HCT116 (cell line): ENCODE results near the gene NCOA5. TPM values are rescaled to one million over a fixed set of nuclear protein-coding genes. Genes with fewer than 3 reads are reported as not detected.

ENCODE experiments used
- ATAC-seq: fragments of 200-7000 bp; cut with Tn5 transposase; 2 replicates; pipeline ENCODE4 v1.9.1; 2020; ENCODE audit warnings: mild to moderate bottlenecking, moderate library complexity
- BruUV-seq: library from RNA; stranded (reverse); fragments of 400-500 nt; replicated peaks from 2 replicates; lab custom pipeline; 2021; lab: Mats Ljungman, UMichigan
- CTCF ChIA-PET: fragments of 300-600 bp; sonication (Branson Sonifier 250); formaldehyde crosslinking; loops from one replicate; lab custom pipeline; 2021; ENCODE audit warnings: antibody characterized with exemption; lab: Charles Lee
- POLR2A ChIA-PET: fragments of 300-600, 350-600 bp; sonication (Branson Sonifier 250); formaldehyde crosslinking; loops from one replicate; lab custom pipeline; 2021; ENCODE audit warnings: antibody characterized with exemption; lab: Charles Lee
- RAD21 ChIA-PET, 2 experiments: fragments of 300-600 bp; sonication (Branson Sonifier 250); formaldehyde crosslinking; loops; one replicate each; lab custom pipeline; 2023; ENCODE audit warnings: low total read pairs in 2 of 2; ENCODE audit not compliant: uncharacterized antibody in 2 of 2, unreplicated experiment in 2 of 2, low non-redundant PET in 1 of 2; lab: Charles Lee
- DNase-seq: peaks from one replicate; pipeline ENCODE4 v3.0.0-alpha.2; 2010; ENCODE audit warnings: low read depth, low spot score
- H2AFZ ChIP-seq: fragments of 200-600 bp; shearing (Covaris generic), sonication (generic); 2 replicates; pipeline ENCODE4 v1.6.1; 2017; ENCODE audit warnings: low read depth, mixed run types, mixed read lengths, antibody characterized with exemption, low read length; ENCODE audit not compliant: poor library complexity, severe bottlenecking
- H3K27ac ChIP-seq: 2 replicates; pipeline ENCODE4 v1.5.1; 2012; ENCODE audit warnings: low read depth, low read length
- H3K27me3 ChIP-seq: fragments of 200-600 bp; sonication (generic); 2 replicates; pipeline ENCODE4 v1.6.1; 2016; ENCODE audit warnings: mixed run types, low read length, mixed read lengths; ENCODE audit not compliant: insufficient read depth
- H3K36me3 ChIP-seq, 2 experiments: fragments of 200-500 bp in 1 of 2; fragments of 200-600 bp in 1 of 2; sonication (Bioruptor generic) in 1 of 2; sonication (generic) in 1 of 2; 2 replicates each; pipeline versions ENCODE4 v1.5.1 to v1.6.1; 2014 to 2016; ENCODE audit warnings: low read length in 2 of 2, inconsistent platforms in 1 of 2, mixed read lengths in 1 of 2, mixed run types in 1 of 2; ENCODE audit not compliant: insufficient read depth in 2 of 2, control insufficient read depth in 1 of 2
- H3K4me1 ChIP-seq, 2 experiments: fragments of 200-600 bp in 1 of 2; sonication (generic) in 1 of 2; 2 replicates each; pipeline versions ENCODE4 v1.5.1 to v1.6.1; 2012 to 2017; ENCODE audit warnings: low read length in 2 of 2, inconsistent platforms in 1 of 2, mild to moderate bottlenecking in 1 of 2, mixed read lengths in 1 of 2, mixed run types in 1 of 2, moderate library complexity in 1 of 2; ENCODE audit not compliant: insufficient read depth in 2 of 2, control insufficient read depth in 1 of 2
- H3K4me2 ChIP-seq: fragments of 200-600 bp; sonication (generic); 2 replicates; pipeline ENCODE4 v1.6.1; 2017; ENCODE audit warnings: mixed run types, low read length, mixed read lengths
- H3K4me3 ChIP-seq, 2 experiments: fragments of 200-600 bp in 1 of 2; sonication (generic) in 1 of 2; replicated peaks in 1 of 2; 2 replicates each; pipeline ENCODE4 v1.5.1; 2011 to 2016; ENCODE audit warnings: low read length in 2 of 2, control low read depth in 1 of 2, low read depth in 1 of 2, mild to moderate bottlenecking in 1 of 2, mixed read lengths in 1 of 2, mixed run types in 1 of 2
- H3K79me2 ChIP-seq: fragments of 200-600 bp; sonication (generic); 2 replicates; pipeline ENCODE4 v1.6.1; 2017; ENCODE audit warnings: mild to moderate bottlenecking, mixed run types, low read length, moderate library complexity, mixed read lengths; ENCODE audit not compliant: insufficient read depth
- H3K9ac ChIP-seq: fragments of 200-600 bp; sonication (generic); 2 replicates; pipeline ENCODE4 v1.6.1; 2016; ENCODE audit warnings: low read length, mixed read lengths
- H3K9me2 ChIP-seq: fragments of 200-600 bp; sonication (generic), shearing (Covaris generic); 2 replicates; pipeline ENCODE4 v1.6.1; 2017; ENCODE audit warnings: mixed run types, mild to moderate bottlenecking, moderate library complexity; ENCODE audit not compliant: insufficient read depth
- H3K9me3 ChIP-seq, 2 experiments: fragments of 200-500 bp in 1 of 2; fragments of 200-600 bp in 1 of 2; sonication (Bioruptor generic) in 1 of 2; sonication (generic) in 1 of 2; 2 replicates each; pipeline ENCODE4 v1.6.1; 2014 to 2017; ENCODE audit warnings: low read length in 2 of 2, mixed read lengths in 2 of 2, inconsistent platforms in 1 of 2, low read depth in 1 of 2, mild to moderate bottlenecking in 1 of 2, mixed run types in 1 of 2, moderate library complexity in 1 of 2; ENCODE audit not compliant: control insufficient read depth in 1 of 2, insufficient read depth in 1 of 2
- H4K20me1 ChIP-seq: fragments of 200-600 bp; sonication (generic), shearing (Covaris generic); 2 replicates; pipeline ENCODE4 v1.6.1; 2017; ENCODE audit warnings: mixed run types, mild to moderate bottlenecking, moderate library complexity; ENCODE audit not compliant: insufficient read depth
- CBX3 ChIP-seq: IDR thresholded peaks from 2 replicates; pipeline ENCODE4 v1.6.1; 2012; ENCODE audit warnings: low read depth
- CTCF ChIP-seq, 3 experiments: fragments of 200-600 bp in 1 of 3; sonication (generic) in 1 of 3; IDR thresholded peaks in 2 of 3; conservative IDR thresholded peaks in 1 of 3; 2 replicates each; pipeline ENCODE4 v1.5.1; 2012 to 2017; ENCODE audit warnings: low read depth in 2 of 3, low read length in 2 of 3, antibody characterized with exemption in 1 of 3, borderline replicate concordance in 1 of 3, control low read depth in 1 of 3, mild to moderate bottlenecking in 1 of 3, mixed read lengths in 1 of 3, mixed run types in 1 of 3, moderate library complexity in 1 of 3; ENCODE audit not compliant: insufficient read depth in 1 of 3
- EGR1 ChIP-seq: IDR thresholded peaks from 2 replicates; pipeline ENCODE4 v1.6.1; 2012; ENCODE audit warnings: low read depth
- EZH2 ChIP-seq: fragments of 200-600 bp; sonication (generic); IDR thresholded peaks from 2 replicates; pipeline ENCODE4 v1.6.1; 2017; ENCODE audit warnings: antibody characterized with exemption, mixed run types
- EZH2phosphoT487 ChIP-seq: fragments of 200-600 bp; IDR thresholded peaks from 2 replicates; pipeline ENCODE4 v1.6.1; 2018; ENCODE audit warnings: antibody characterized with exemption, borderline replicate concordance
- JUND ChIP-seq: IDR thresholded peaks from 2 replicates; pipeline ENCODE4 v1.6.1; 2012
- MAX ChIP-seq: IDR thresholded peaks from 2 replicates; pipeline ENCODE4 v1.6.1; 2012
- POLR2A ChIP-seq: IDR thresholded peaks from 2 replicates; pipeline ENCODE4 v1.7.0; 2011; ENCODE audit warnings: borderline replicate concordance; ENCODE audit not compliant: insufficient read depth, insufficient read length; ENCODE audit errors: extremely low read depth
- REST ChIP-seq: IDR thresholded peaks from 2 replicates; pipeline ENCODE4 v1.6.1; 2012; ENCODE audit warnings: low read depth
- SIN3A ChIP-seq: IDR thresholded peaks from 2 replicates; pipeline ENCODE4 v1.6.1; 2012; ENCODE audit warnings: low read depth
- ZNF274 ChIP-seq: fragments of 200-500 bp; sonication (Bioruptor generic); IDR thresholded peaks from 2 replicates; pipeline ENCODE4 v1.6.1; 2014; ENCODE audit warnings: mild to moderate bottlenecking, low read depth, low read length, inconsistent platforms
- intact Hi-C: fragments of 100-400 bp; cut with micrococcal nuclease; formaldehyde crosslinking; loops from 2 replicates; pipeline ENCODE4 v1.10.0; 2022
- total RNA-seq: library from RNA; stranded (reverse); gene quantifications from one replicate; pipeline ENCODE4 v1.2.1, GENCODE V29; 2021; ENCODE audit not compliant: unreplicated experiment

NCOA5 gene
- total RNA-seq, 1 experiment from 2014 or later: 31.6 TPM

DNA sequence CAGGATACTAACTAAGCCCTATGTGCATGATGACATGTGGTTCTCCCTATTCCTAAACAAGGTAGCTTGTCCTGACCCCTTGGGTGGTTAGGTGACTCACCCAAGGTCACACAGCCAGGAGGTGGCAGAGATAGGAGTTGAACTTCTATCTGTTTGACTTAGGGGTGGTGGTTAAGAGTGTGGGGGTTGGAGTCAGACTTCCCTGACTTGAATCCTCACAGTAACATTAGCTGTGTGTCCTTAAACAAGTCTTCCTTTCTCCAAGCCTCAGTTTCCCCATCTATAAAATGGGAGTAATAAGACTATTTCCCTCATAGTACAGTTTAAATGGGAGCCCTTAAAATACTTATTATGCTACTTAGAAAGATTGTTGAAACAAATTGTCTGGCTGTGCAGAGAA lies 38.9 kb downstream of the NCOA5 start (continued):
- TF ChIP-seq REST (no peak), CTCF (IDR thresholded peaks at IDR 0.05 in 2 of 3, conservative IDR thresholded peaks at IDR 0.05 in 1 of 3; ENCODE audit: borderline replicate concordance in 1 of 3, insufficient read depth in 1 of 3, low read depth in 2 of 3, low read length in 2 of 3) (no peak), EZH2phosphoT487 (no peak), JUND (no peak), EZH2 (no peak)

GRCh38 chr20:46050444-46050843 lies 39.3 kb downstream of the NCOA5 start:
- Histone ChIP-seq H3K4me3 (no peak overlapping the region), H3K36me3 (no peaks in the 10 kb centered on the region), H3K4me1 (no peaks in the 10 kb centered on the region), H4K20me1 (no peaks in the 10 kb centered on the region), H3K4me2 (no peak overlapping the region), H3K27ac (no peak overlapping the region), H2AFZ (no peak overlapping the region), H3K79me2 (no peaks in the 10 kb centered on the region), H3K9me3 (no peaks in the 10 kb centered on the region), H3K27me3 (peaks cover 44% of the 10 kb centered on the region), H3K9ac (no peak overlapping the region), H3K9me2 (no peaks in the 10 kb centered on the region)
- ChIA-PET CTCF (no interaction called here), RAD21 (no interaction called here), POLR2A (no interaction called here)
- no TSS peak for BruUV-seq
- TF ChIP-seq ZNF274 (no peak), SIN3A (no peak), MAX (no peak), EGR1 (no peak), EZH2phosphoT487 (no peak), JUND (no peak), POLR2A (no peak), EZH2 (no peak), CTCF (IDR thresholded peaks at IDR 0.05 in 2 of 3, conservative IDR thresholded peaks at IDR 0.05 in 1 of 3; ENCODE audit: borderline replicate concordance in 1 of 3, insufficient read depth in 1 of 3, low read depth in 2 of 3, low read length in 2 of 3) (no peak), CBX3 (no peak)
- no peak for ATAC-seq
- intact Hi-C loops: no loop called here
- no peak for DNase-seq
